HFFc6 (cell line): ENCODE measurements around the gene RNF208. TPM values are rescaled to one million over a fixed set of nuclear protein-coding genes. Genes with fewer than 3 reads are reported as not detected.

Experiments
- DNase-seq: peaks from one replicate; pipeline ENCODE4 v3.0.0-alpha.2; 2018
- H3K27ac Mint-ChIP-seq: 2 replicates; pipeline ENCODE4 v1.8.0; 2020; ENCODE audit warnings: mild to moderate bottlenecking, mixed read lengths
- H3K27me3 Mint-ChIP-seq: 2 replicates; pipeline ENCODE4 v1.8.0; 2021; ENCODE audit warnings: mild to moderate bottlenecking, moderate library complexity, mixed read lengths; ENCODE audit not compliant: insufficient read depth
- H3K36me3 Mint-ChIP-seq: 2 replicates; pipeline ENCODE4 v1.8.0; 2021; ENCODE audit warnings: low read depth, mixed read lengths
- H3K4me1 Mint-ChIP-seq: 2 replicates; pipeline ENCODE4 v1.8.0; 2020; ENCODE audit warnings: low read depth, mixed read lengths
- H3K4me3 Mint-ChIP-seq: 2 replicates; pipeline ENCODE4 v1.8.0; 2020; ENCODE audit warnings: mild to moderate bottlenecking, moderate library complexity, mixed read lengths
- H3K9me3 Mint-ChIP-seq: 2 replicates; pipeline ENCODE4 v1.8.0; 2020; ENCODE audit warnings: mild to moderate bottlenecking, mixed read lengths
- total RNA-seq, 6 experiments: library from RNA; stranded (reverse); fragmentation: NEBNext Ultra II Directional; extraction: Animal tissue kit (Norgen Biotek cat#: 25700); gene quantifications; 2 replicates in 1 of 6; 3 replicates in 5 of 6; pipeline ENCODE4 v1.2.3, GENCODE V29; 2021
- TF ChIP-seq, protein P1 (sequence below): fragments of 200-600 bp; sonication (generic); IDR thresholded peaks from 2 replicates; pipeline ENCODE4 v1.5.0; 2021; ENCODE audit warnings: antibody characterized with exemption, mild to moderate bottlenecking

The RNF208 gene
- total RNA-seq, 6 experiments from 2014 or later: 2.5 to 3.8 (median 3.4) TPM

DNA sequence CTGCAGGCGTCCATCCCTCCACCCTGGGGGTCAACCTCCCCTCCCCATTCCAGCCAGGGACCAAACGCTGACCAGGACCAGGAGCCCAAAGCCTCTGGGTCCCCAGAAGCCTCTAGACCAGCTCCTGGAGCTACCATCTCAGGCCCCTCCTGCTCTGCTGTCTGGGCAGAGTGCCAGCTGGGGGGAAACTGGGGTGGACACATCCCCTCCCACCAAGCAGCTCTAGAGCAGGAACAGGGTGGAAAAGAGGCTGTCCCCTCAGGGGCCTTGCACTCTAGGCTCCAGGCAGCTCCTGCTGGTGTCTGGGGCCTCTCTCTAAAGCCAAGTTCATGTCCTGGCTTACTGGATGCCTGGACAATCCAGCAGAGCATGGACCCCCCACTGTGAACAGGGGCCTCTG is 29.2 kb downstream of the RNF208 start:
- TF ChIP-seq, protein P1, sequence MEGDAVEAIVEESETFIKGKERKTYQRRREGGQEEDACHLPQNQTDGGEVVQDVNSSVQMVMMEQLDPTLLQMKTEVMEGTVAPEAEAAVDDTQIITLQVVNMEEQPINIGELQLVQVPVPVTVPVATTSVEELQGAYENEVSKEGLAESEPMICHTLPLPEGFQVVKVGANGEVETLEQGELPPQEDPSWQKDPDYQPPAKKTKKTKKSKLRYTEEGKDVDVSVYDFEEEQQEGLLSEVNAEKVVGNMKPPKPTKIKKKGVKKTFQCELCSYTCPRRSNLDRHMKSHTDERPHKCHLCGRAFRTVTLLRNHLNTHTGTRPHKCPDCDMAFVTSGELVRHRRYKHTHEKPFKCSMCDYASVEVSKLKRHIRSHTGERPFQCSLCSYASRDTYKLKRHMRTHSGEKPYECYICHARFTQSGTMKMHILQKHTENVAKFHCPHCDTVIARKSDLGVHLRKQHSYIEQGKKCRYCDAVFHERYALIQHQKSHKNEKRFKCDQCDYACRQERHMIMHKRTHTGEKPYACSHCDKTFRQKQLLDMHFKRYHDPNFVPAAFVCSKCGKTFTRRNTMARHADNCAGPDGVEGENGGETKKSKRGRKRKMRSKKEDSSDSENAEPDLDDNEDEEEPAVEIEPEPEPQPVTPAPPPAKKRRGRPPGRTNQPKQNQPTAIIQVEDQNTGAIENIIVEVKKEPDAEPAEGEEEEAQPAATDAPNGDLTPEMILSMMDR: no peak
- Mint-ChIP-seq H3K36me3 (no peaks in the 10 kb centered on the region; the same call in none of the 2 replicates), H3K4me1 (peaks cover 16% of the 10 kb centered on the region), H3K4me3 (no peak overlapping the region), H3K27ac (no peak overlapping the region), H3K9me3 (no peaks in the 10 kb centered on the region), H3K27me3 (peaks cover 3% of the 10 kb centered on the region)
- DNase-seq: no peak

DNA sequence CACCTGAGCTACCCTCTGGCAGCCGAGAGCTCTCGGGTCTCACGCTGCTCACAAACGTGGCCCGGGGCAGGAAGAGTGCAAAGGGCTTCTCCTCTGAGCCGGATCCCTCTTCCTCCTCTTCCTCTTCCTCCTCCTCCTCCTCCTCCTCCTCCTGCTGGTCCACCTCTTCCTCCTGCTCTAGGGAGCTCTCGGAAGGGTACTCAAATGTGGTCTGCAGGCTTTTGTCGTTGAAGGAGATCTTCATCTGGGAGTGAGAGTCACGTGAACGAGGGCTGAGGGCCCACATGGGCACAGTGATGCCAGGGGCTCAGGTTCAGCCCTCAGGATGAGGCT is 29.6 kb downstream of the RNF208 start:
- no peaks in the 10 kb centered on the region for H3K9me3 Mint-ChIP-seq
- no peaks in the 10 kb centered on the region; the same call in none of the 2 replicates for H3K36me3 Mint-ChIP-seq
- H3K4me3 Mint-ChIP-seq: no peak overlapping the region
- no peak overlapping the region; the same call in 1 of the 2 replicates for H3K27ac Mint-ChIP-seq
- peaks cover 3% of the 10 kb centered on the region for H3K27me3 Mint-ChIP-seq
- TF ChIP-seq, protein P1: no peak
- peaks cover 20% of the 10 kb centered on the region for H3K4me1 Mint-ChIP-seq
- no peak for DNase-seq

DNA sequence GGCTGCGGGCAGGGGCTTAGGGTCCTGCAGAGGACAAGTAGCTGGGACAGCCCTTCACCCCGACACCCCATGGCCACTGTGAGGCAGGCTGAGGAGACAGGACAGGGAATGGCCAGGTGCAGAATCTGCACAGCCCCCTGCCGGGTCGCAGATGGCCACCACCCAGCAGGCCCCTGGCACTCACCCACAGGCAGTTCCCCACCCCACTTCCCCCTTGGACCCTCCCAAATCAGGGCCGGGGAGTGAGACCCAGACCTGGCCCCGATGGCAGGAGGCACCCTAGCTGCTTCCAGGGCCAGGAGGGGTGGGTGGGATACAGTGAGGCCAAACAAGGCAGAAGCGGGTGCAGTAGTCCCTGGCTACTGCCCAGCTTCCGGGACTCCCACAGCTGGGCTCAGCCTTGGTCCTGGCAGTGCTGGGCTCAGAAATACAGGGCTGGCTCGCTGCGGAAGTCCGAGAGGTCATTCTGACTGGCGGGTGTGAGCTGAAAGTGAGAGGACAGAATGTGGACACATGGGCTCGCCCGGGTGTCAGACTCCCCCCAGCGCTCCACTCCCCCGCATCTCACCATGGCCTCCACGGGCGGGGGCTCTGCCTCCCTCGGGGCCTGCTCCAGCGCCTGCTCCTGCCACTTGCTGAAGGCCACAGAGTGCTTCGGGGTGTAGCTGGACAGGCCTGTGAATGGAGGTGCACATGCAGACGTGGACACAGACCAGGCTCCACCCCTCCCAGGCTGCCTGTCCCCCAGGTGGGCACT is 30.2 kb downstream of the RNF208 start:
- no peaks in the 10 kb centered on the region; the same call in none of the 2 replicates for H3K36me3 Mint-ChIP-seq
- no peak overlapping the region; the same call in 1 of the 2 replicates for H3K27ac Mint-ChIP-seq

DNA sequence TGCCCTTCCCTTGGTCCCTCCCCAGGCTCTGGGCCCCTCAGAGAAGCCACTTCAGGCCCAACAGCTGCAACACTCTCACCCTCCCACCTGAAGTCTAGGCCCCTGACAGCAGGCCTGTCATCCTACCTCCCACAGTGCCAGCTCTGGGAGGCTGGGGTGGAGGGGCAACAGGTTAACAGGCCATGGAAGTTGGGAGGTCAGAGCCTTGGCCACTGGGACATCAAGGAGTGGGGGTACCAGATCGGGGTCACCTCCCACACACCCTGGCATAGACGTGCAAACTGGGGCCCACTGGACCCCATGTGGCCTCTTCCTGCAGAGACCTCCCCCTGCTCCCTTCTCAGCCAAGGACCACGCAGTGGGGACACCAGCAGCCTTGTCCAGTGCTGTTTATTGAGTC is 30.8 kb downstream of the RNF208 start:
- H3K4me1 Mint-ChIP-seq: peaks cover 32% of the 10 kb centered on the region
- no peaks in the 10 kb centered on the region for H3K9me3 Mint-ChIP-seq
- no peak for DNase-seq
- no peak overlapping the region for H3K4me3 Mint-ChIP-seq
- H3K36me3 Mint-ChIP-seq: no peaks in the 10 kb centered on the region; the same call in none of the 2 replicates
- H3K27me3 Mint-ChIP-seq: peaks cover 1% of the 10 kb centered on the region
- H3K27ac Mint-ChIP-seq: no peak overlapping the region; the same call in 1 of the 2 replicates
- TF ChIP-seq, protein P1: no peak

More for the DNA sequence above, 30.2 kb downstream of the RNF208 start:
- Mint-ChIP-seq H3K9me3 (no peaks in the 10 kb centered on the region), H3K27me3 (peaks cover 1% of the 10 kb centered on the region), H3K4me1 (peaks cover 26% of the 10 kb centered on the region), H3K4me3 (no peak overlapping the region)
- DNase-seq: no peak
- TF ChIP-seq, protein P1: no peak

DNA sequence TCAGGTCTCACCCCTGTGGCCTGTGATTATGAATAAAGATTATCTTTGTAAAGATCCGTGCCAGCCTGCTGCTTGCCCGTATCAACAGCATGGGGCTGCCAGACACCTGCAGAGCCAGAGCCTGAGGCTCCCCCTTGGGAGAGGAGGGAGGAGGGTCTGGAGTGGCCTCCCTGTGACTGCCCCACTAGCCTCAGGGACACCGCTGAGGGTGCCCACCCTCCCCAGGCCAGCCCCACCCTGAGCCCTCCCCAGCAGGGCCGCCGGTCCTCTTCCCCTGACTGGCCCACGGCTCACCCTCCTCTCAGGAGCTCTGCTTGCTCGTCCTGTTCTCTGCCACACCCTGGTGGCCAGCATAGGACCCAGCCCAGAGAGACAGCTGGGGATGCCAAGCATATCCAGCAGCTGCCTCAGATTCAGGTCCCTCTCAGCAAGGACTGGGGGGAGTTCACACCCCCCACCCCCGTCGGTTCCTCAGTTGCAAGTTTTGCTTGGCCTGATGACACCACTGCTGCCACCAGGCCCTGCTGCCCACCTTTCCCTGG is 31.7 kb downstream of the RNF208 start:
- Mint-ChIP-seq H3K4me1 (peaks cover 32% of the 10 kb centered on the region), H3K9me3 (no peaks in the 10 kb centered on the region), H3K27me3 (peaks cover 1% of the 10 kb centered on the region), H3K36me3 (no peaks in the 10 kb centered on the region; the same call in none of the 2 replicates), H3K27ac (peak overlapping the region; percentile 42; the same call in 1 of the 2 replicates), H3K4me3 (peak overlapping the region; percentile 97)
- DNase-seq: no peak
- TF ChIP-seq, protein P1: peak; percentile 38
